ENCODE results near the gene IL9.

The IL9 gene

DNA sequence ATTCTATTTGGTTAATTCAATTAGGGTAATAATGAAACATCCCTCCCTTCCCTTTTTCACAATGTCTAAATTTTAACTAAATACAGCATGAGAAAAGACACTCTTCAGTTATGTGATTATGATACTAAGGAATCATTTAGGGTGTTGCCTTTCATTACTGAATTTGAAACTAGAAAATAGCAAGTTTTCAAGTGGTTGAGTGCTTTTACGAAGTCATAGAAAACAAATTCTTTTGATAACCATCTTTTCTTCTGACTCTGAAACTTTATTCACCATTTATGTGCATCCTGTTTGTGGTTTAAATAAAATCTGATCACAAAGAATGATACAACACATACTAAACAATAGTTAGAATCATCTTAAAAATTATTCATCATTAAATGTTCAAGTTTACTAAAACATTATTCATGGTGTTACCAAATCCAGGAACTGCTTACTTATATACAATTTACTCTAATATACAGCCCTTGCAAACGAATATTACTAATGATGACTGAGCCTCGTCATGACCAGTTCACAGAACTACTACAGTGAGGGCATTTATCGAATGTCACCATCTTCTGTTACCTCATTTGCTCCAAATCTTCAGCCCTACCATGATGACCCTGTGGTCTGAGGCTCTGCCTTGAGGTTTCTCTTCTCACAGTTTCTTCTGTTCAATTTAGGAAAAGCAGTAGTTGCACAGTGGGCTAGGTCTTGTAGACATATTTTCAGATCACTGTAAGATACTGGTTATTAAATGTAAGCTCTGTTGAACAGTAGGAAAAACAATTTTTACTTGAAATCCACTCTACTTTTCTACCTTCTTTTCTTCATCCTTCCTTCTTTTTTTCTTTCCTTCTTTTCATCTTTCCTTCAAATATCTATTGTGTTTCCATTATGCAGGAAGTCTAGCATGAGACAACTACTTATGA is 18.3 kb upstream of the IL9 start:
- DNase-seq, result no peak
- peaks cover 13% of the 10 kb centered on the region for H3K4me1 Mint-ChIP-seq
- H3K36me3 Mint-ChIP-seq (ENCODE audit: low read depth), result peaks cover 1% of the 10 kb centered on the region
- peaks cover 66% of the 10 kb centered on the region for H3K27me3 Mint-ChIP-seq
- H3K27ac Mint-ChIP-seq, result no peak overlapping the region
- peak; percentile 66 for ATAC-seq
- H3K4me3 Mint-ChIP-seq, result no peak overlapping the region
- H3K9me3 Mint-ChIP-seq, result peaks cover 8% of the 10 kb centered on the region

DNA sequence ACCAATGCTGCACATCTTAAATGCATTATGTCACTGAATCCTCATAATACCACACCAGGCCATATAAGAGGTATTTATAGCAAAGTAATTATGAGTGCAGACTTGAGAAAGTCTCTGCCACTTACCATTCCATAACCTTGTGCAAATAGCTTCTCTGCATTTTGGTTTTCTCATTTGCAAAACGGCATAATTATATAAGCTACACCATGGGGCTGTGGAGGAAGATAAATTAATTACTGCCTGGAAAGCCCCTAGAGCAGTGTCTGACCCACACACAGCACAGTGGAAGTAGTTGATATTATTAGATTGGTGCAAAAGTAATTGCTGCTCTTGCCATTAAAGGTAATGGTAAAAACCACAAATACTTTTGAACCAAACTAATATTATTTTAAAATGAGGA is 9.5 kb upstream of the IL9 start:
- Mint-ChIP-seq H3K4me3 (no peak overlapping the region), H3K36me3 (ENCODE audit: low read depth) (no peaks in the 10 kb centered on the region), H3K9me3 (no peaks in the 10 kb centered on the region), H3K27me3 (peaks cover 27% of the 10 kb centered on the region), H3K27ac (no peak overlapping the region), H3K4me1 (no peaks in the 10 kb centered on the region)
- DNase-seq (no peak), ATAC-seq (no peak)

DNA sequence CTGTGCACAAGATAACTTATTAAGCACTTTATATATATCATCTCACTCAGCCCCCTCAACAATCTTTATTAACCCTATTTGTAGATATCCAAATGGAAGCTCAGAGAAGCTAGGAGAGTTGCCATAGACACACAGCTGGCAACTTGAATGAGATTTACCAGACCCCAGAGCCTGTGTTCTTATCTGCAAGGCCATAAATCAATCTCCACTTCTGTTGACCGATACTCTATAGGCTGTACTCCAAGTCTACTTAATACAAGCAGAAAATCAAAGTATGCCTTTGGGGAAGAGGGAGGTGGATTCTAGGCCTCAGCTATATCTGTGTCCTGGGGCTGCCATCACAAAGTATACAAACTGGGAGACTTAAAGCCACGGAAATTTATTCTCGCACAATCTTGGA is 6.0 kb upstream of the IL9 start:
- H3K9me3 Mint-ChIP-seq, result no peaks in the 10 kb centered on the region
- ATAC-seq (no peak), DNase-seq (no peak)
- H3K36me3 Mint-ChIP-seq (ENCODE audit: low read depth), result no peaks in the 10 kb centered on the region
- H3K27ac Mint-ChIP-seq, result no peak overlapping the region
- no peak overlapping the region for H3K4me3 Mint-ChIP-seq
- no peaks in the 10 kb centered on the region for H3K4me1 Mint-ChIP-seq
- peaks cover 28% of the 10 kb centered on the region for H3K27me3 Mint-ChIP-seq

DNA sequence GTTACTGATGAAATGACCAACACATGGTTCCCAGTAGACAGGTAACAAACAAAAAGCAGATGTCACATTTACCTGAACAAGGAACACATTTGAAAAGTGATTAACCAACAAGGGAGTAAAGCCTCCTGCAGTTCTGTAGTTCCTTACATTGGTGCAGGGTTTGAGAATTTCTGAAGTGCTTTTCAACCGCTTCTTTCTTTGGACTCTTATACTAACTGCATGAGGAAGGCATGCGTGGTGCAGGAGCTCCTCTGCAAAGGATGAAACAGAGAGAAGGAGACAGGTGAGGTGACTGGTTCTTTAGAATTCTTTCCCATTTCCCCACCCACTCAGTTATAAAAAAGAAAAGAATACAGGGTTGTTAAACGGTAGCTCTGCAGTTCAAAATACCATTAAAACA is 4.6 kb upstream of the IL9 start:
- DNase-seq (no peak), ATAC-seq (no peak)
- H3K4me1 Mint-ChIP-seq, result peaks cover 8% of the 10 kb centered on the region
- no peak overlapping the region for H3K4me3 Mint-ChIP-seq
- no peak overlapping the region for H3K27ac Mint-ChIP-seq
- H3K27me3 Mint-ChIP-seq, result peaks cover 36% of the 10 kb centered on the region
- H3K36me3 Mint-ChIP-seq (ENCODE audit: low read depth), result no peaks in the 10 kb centered on the region
- H3K9me3 Mint-ChIP-seq, result no peaks in the 10 kb centered on the region

DNA sequence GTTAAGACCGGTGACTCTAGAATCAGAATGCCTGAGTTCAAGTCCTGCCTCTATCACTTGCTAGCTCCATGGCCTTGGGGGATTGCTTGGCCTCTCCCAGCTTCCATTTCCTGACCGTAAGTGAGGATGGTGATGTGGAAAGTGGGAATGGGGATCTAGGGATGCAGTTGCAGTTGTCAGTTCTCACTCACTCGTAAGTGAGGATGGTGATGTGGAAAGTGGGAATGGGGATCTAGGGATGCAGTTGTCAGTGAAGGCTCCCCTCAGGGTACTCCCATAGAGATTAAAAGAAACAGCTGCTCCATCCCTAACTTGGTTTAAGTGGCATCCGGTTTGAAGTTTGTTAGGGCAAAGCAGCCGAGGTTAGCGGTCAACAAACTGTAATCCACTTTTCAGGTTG is 3.0 kb upstream of the IL9 start:
- Mint-ChIP-seq H3K36me3 (ENCODE audit: low read depth) (no peaks in the 10 kb centered on the region), H3K4me1 (peaks cover 8% of the 10 kb centered on the region), H3K9me3 (no peaks in the 10 kb centered on the region), H3K27ac (no peak overlapping the region), H3K27me3 (peaks cover 48% of the 10 kb centered on the region), H3K4me3 (no peak overlapping the region)
- DNase-seq (no peak), ATAC-seq (no peak)

DNA sequence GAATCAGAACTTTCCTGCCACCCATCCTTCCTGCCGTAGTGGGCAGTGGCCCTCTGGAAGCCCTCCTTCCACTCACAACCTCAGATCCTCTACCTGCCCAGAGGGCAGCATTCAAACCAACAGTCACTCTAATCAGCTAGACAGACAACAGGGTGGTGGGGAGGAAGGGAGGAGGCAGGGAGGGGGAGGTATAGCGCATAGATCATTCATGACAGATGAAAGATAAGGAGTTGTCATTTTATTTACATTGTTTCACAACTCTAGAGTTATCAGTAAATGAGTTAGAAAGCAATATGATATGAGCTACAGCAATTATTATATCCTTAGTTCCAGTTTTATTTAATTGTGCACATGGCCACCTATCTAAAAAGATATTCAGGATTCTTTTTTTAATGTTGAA is 852 bp downstream of the IL9 start:
- DNase-seq, result no peak
- ATAC-seq, result no peak
- Mint-ChIP-seq H3K27ac (no peak overlapping the region), H3K4me3 (no peak overlapping the region), H3K36me3 (ENCODE audit: low read depth) (no peaks in the 10 kb centered on the region), H3K4me1 (peaks cover 13% of the 10 kb centered on the region), H3K9me3 (no peaks in the 10 kb centered on the region), H3K27me3 (peaks cover 36% of the 10 kb centered on the region)

DNA sequence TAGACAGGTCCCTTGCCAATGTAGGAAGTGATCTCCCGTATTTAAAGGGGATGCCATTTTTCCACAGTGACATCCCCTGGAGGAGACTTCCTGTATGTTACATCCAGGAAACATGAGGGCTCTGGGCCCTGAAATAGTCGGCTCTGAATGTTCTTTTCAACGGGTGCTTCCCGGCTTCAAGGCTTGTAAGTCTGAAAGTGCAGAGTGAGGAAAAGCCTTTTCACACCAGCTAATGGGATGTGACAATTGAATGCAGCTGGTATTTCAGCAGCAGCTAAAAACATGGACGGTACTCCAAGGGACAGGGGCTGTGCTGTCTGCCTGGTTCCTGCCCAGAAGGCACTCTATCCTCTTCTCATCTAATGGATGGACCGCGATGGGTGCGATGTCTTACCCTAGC is 1.4 kb downstream of the IL9 start:
- Mint-ChIP-seq H3K27ac (no peak overlapping the region), H3K9me3 (no peaks in the 10 kb centered on the region), H3K36me3 (ENCODE audit: low read depth) (no peaks in the 10 kb centered on the region), H3K4me3 (no peak overlapping the region), H3K27me3 (peaks cover 34% of the 10 kb centered on the region), H3K4me1 (peaks cover 13% of the 10 kb centered on the region)
- no peak for DNase-seq
- ATAC-seq, result no peak

DNA sequence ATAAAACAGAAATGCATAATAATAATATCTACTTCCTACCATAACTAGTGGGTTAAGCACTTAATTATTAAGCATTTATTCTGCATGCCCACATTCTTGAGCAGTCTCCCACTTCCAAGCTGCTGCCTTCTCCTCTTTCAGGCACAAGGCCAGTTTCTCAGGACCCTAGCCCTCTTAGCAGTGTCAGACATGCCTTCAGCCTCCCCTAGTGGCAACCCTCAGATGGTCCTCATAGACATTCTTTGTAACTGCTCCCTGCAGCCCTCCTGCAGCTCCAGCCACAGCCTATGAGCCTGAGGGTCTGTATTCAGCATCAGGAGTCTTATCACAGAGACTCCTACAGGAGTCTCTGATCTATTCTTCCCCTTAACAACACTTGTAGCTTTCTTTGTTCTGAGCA is 3.9 kb downstream of the IL9 start:
- no peak for DNase-seq
- Mint-ChIP-seq H3K27me3 (peaks cover 26% of the 10 kb centered on the region), H3K27ac (no peak overlapping the region), H3K9me3 (no peaks in the 10 kb centered on the region), H3K4me1 (peaks cover 16% of the 10 kb centered on the region), H3K4me3 (no peak overlapping the region), H3K36me3 (ENCODE audit: low read depth) (no peaks in the 10 kb centered on the region)
- no peak for ATAC-seq

DNA sequence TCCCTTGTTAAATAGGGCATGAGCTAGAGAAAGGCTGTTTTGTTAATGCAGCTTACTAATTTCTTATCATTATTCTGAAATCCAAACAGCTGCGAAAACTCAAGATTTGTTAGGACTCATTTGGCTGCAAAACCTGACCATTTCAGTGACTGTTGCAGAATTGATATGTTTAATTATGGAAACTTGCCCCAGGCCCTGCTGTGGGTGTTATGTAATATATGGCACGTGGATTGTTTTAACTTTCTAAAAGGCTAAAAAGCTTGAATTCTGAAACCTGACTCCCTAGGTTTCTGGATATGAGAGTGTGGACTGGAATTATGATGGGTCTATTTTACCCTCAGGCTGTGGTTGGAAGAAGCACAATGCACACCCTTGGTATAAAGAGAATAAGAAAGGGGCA is 4.4 kb downstream of the IL9 start:
- Mint-ChIP-seq H3K36me3 (ENCODE audit: low read depth) (no peaks in the 10 kb centered on the region), H3K27me3 (peaks cover 25% of the 10 kb centered on the region)
- DNase-seq, result no peak

DNA sequence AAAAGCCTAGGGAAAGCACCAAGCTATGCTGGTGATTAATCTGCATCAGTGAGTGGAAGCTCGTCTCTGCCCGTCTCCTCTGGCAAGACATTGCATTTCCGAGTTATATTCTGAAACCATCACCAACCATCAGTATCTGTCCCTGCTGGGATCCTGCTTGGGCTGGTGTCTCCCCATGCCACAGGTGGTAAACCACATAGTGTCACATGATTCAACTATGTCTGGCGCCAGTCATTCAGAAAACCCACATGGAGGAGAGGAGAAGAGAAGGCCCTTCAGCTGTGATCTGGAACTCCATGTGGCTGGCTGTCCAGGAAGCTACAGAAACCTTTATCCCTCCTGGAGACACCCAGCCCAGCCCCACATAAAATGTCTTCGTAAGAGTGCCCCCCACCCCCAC is 4.8 kb downstream of the IL9 start:
- ATAC-seq (peak; percentile 89), DNase-seq (peak; percentile 40)
- H3K27ac Mint-ChIP-seq, result peak overlapping the region; percentile 67
- peaks cover 22% of the 10 kb centered on the region for H3K27me3 Mint-ChIP-seq
- peak overlapping the region; percentile 19 for H3K4me3 Mint-ChIP-seq
- no peaks in the 10 kb centered on the region for H3K9me3 Mint-ChIP-seq
- peaks cover 11% of the 10 kb centered on the region for H3K4me1 Mint-ChIP-seq
- no peaks in the 10 kb centered on the region for H3K36me3 Mint-ChIP-seq (ENCODE audit: low read depth)

More for the DNA sequence above, 4.4 kb downstream of the IL9 start:
- H3K4me3 Mint-ChIP-seq, result no peak overlapping the region
- ATAC-seq, result no peak
- peaks cover 15% of the 10 kb centered on the region for H3K4me1 Mint-ChIP-seq
- H3K27ac Mint-ChIP-seq, result no peak overlapping the region
- H3K9me3 Mint-ChIP-seq, result no peaks in the 10 kb centered on the region

DNA sequence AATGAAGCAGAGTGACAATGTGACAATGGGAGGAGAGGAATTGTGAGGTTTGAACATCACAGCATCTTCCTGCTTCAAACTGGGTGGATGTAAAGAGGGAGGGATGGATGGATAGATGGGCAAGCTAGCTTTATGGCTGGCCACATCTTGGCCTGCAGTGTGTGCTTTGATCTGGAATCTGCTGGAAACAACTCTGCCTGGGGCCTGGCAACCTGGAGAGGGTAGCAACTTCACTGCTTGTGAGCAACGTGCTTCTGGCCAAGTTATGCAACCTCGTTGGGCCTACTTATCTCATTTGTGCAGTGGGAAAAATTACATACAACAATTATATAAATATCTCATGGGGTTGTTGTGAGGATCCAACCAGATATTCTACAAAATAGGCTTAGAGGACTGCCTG is 5.3 kb downstream of the IL9 start:
- H3K27me3 Mint-ChIP-seq, result peaks cover 19% of the 10 kb centered on the region
- no peak for ATAC-seq
- no peak overlapping the region for H3K4me3 Mint-ChIP-seq
- no peak overlapping the region for H3K27ac Mint-ChIP-seq
- no peaks in the 10 kb centered on the region for H3K36me3 Mint-ChIP-seq (ENCODE audit: low read depth)
- H3K4me1 Mint-ChIP-seq, result peaks cover 7% of the 10 kb centered on the region
- H3K9me3 Mint-ChIP-seq, result no peaks in the 10 kb centered on the region
- DNase-seq, result no peak

DNA sequence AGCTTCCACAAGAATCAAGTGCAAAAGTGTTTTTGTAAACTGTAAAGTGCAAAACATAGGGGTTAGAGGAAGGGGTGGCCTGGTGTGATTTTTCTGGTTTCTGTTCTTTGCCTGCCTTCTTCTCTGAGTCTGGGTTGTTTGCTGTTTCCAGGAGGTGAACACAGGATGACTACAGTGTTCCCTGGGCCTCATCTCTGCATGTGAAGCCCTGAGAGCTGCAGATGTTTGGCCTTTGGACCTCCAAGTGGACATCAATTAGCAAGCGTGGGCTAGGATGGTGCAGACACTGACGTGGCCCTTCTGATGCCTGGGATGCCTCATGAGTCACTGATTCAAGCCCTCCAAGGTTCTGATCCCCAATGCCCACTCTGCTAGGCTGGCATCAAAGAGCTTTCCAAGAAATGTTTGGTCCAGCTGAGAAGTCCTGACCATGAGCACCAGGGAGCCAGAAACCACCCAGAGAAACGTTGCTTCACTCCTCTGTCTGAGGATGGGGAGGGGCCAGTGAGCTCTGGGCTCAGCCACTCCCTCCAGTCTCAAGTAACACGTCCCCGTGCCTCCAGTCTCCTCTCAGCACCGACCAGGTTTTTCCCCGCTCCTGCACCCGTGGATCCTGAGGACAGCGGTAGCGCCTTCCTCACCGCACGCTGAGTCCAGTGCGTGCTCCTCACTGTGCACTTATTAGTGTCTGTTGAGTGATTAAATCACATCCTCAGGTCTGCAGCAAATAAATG is 7.6 kb downstream of the IL9 start:
- Mint-ChIP-seq H3K36me3 (ENCODE audit: low read depth) (no peaks in the 10 kb centered on the region), H3K27ac (no peak overlapping the region), H3K9me3 (no peaks in the 10 kb centered on the region), H3K27me3 (peaks cover 19% of the 10 kb centered on the region), H3K4me1 (peaks cover 7% of the 10 kb centered on the region), H3K4me3 (no peak overlapping the region)
- ATAC-seq (no peak), DNase-seq (no peak)

DNA sequence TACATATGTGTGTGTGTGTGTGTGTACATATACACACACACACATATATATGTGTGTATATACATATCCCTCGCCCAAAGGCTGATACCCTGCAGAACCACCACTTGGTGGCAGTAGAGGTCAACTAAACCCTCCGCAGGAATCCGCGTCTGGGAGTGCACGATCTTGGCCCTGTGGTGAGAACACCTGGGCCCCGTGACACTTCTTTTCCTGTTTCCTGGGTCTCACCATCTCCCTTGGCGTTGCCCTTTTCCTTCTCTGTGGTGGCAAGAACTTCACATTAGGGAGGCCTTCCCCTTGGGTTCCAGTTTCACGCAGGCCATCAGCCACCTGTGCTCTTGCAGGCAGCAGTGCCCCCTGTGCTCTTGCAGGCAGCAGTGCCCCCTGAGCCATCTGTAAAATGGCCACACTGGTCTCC is 8.2 kb downstream of the IL9 start:
- Mint-ChIP-seq H3K27me3 (peaks cover 24% of the 10 kb centered on the region), H3K4me3 (no peak overlapping the region), H3K4me1 (peaks cover 7% of the 10 kb centered on the region), H3K27ac (no peak overlapping the region), H3K36me3 (ENCODE audit: low read depth) (no peaks in the 10 kb centered on the region), H3K9me3 (no peaks in the 10 kb centered on the region)
- DNase-seq, result peak; percentile 58
- peak; percentile 78 for ATAC-seq

DNA sequence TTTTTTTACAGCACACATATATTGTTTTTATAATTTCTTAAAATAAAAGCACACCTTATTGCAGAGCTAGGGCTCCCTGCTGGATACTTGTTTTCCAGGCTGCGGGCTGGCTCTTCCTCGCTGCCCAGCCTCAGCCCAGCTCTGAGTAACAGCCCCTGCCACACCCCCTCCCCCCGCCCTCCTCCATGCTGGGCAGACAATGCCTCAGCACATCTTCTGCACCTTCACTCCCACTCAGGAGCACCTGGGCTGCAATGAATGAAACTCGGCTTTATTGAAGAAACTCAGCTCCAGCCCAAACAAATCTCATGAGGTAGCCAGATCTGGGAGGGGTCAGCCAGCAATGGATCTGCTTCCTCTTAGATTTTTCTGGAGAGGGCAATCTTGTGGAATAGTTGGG is 9.5 kb downstream of the IL9 start:
- Mint-ChIP-seq H3K27ac (no peak overlapping the region), H3K27me3 (peaks cover 29% of the 10 kb centered on the region), H3K9me3 (no peaks in the 10 kb centered on the region), H3K36me3 (ENCODE audit: low read depth) (no peaks in the 10 kb centered on the region), H3K4me3 (no peak overlapping the region), H3K4me1 (peaks cover 6% of the 10 kb centered on the region)
- DNase-seq, result no peak
- ATAC-seq, result no peak

DNA sequence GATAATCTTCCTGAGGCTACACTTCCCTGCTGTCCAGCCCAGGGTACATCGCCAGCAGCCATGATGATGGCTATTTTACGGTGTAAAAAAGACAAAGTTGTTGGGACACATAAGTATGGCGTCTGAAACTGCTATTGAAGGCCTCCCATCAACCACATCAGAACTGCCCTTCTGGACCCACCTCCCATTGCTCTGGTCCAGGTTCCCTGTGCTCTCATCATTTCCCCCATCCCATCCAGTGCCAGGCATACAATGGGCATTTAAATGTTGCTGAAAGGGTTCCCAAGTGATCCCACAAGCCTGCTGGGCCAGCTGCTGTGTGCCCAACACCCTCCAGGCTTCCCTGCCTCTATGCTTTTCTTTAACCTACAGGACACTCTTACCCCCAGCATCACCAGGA is 10.6 kb downstream of the IL9 start:
- no peaks in the 10 kb centered on the region for H3K9me3 Mint-ChIP-seq
- no peaks in the 10 kb centered on the region for H3K36me3 Mint-ChIP-seq (ENCODE audit: low read depth)
- H3K4me3 Mint-ChIP-seq, result no peak overlapping the region
- H3K27me3 Mint-ChIP-seq, result peaks cover 35% of the 10 kb centered on the region
- DNase-seq, result no peak
- no peak overlapping the region for H3K27ac Mint-ChIP-seq
- peaks cover 2% of the 10 kb centered on the region for H3K4me1 Mint-ChIP-seq
- ATAC-seq, result no peak

Measured in activated naive CD8-positive, alpha-beta T cell treated with anti-CD3 and anti-CD28 coated beads, Interleukin-2, amount 50 U/mL, for 24 hours (primary cell).